ENCODE measurements around the gene SCN8A. TPM values are rescaled to one million over a fixed set of nuclear protein-coding genes. Genes with fewer than 3 reads are reported as not detected.
A peak's percentile ranks its signal among the peaks of the same experiment; 100 is the strongest.

The SCN8A gene
- total RNA-seq, 2 experiments from 2014 or later = 1.4 to 1.6 TPM

DNA sequence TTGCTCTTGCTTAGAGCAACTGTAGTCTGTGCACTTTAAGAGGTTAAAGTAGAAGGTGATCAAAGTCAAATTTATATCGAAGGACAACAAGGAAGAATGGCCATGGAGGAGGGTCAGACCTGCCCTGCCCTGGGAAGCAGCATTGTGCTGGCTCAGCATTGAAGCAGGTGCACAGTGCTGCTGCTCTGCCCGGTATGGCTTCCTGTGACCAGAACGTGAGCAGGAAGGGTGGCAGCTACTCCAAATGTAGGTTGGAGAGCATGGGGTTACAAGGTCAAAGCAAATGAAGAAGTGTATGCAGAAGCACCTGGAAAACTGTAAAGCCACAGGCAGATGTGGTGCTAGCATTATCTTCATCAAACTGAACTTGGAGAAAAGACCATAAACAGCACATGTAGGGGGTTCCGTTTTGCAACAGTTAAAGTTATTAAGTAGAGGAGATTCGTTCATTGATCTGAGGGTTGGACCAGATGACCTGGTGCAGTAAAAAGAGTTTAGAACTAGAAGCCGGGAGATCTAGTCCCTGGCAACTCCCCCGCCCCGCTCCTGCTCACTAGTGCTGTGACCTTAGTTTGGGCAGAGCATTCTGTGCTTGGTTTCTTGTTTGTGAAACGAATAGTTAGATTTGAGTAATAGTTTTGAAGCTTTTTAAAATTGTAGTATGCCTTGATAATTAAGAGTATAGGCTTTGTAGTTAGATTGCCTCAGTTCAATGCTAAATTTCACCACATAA, 84.2 kb downstream of the SCN8A start:
- CTCF ChIA-PET = interaction anchor here (1.8 kb wide), 1 partner anchor 254 kb away, joined by 7 read pairs; no protein-coding TSS in a partner anchor
- no peak for DNase-seq
- H3K27me3 Mint-ChIP-seq (ENCODE audit: low read depth) = peaks cover 19% of the 10 kb centered on the region
- ATAC-seq = no peak
- H3K4me3 Mint-ChIP-seq = no peak overlapping the region
- H3K36me3 Mint-ChIP-seq (ENCODE audit: low read depth) = no peaks in the 10 kb centered on the region
- no peak overlapping the region for H3K27ac Mint-ChIP-seq
- POLR2A ChIA-PET = no interaction called here
- H3K4me1 Mint-ChIP-seq (ENCODE audit: low read depth) = peaks cover 4% of the 10 kb centered on the region
- no peaks in the 10 kb centered on the region for H3K9me3 Mint-ChIP-seq (ENCODE audit: insufficient read depth)

- POLR2A ChIA-PET = no interaction called here
- DNase-seq (no peak), ATAC-seq (no peak)
- no peak overlapping the region for H3K27ac Mint-ChIP-seq
- peaks cover 4% of the 10 kb centered on the region for H3K4me1 Mint-ChIP-seq (ENCODE audit: low read depth)
- H3K9me3 Mint-ChIP-seq (ENCODE audit: insufficient read depth) = no peaks in the 10 kb centered on the region
- H3K36me3 Mint-ChIP-seq (ENCODE audit: low read depth) = no peaks in the 10 kb centered on the region
- H3K27me3 Mint-ChIP-seq (ENCODE audit: low read depth) = peaks cover 20% of the 10 kb centered on the region
- CTCF ChIA-PET = interaction anchor here (1.3 to 1.8 kb wide), 3 partner anchors 9 to 256 kb away, joined by 3 to 7 read pairs (median 4); no protein-coding TSS in a partner anchor
- H3K4me3 Mint-ChIP-seq = no peak overlapping the region
Observed at GRCh38 chr12:51676875-51677274, 85.8 kb downstream of the SCN8A start.

DNA sequence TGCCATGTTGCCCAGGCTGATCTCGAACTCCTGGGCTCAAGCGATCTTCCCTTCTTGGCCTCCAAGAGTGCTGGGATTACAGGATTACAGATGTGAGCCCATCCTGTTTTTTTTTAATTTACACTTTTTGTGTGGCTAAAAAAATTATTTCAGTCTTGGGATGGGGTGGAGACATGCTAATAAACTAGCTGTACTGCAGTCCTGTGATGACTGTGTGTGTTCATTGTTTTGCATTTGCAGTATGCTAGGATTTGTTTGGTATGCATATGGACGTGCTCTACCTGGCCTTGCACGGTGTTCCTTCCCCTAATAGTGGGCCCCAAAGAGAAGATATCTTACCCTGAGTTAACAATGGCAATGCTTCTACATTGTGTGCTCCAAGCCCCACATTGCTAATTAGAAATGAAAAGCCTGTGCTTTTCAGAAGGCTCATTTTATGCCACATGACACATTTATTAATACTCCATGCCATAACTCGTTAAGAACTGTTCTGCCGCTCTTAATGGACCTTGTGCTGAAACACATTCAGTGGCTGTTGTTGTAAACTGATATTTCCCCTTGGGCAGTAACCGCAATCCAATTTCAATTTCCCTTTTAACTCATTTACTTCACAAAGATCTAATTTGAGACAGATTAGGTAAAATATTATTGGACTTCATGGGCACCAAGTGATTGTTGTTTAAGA, 86.4 kb downstream of the SCN8A start:
- Mint-ChIP-seq H3K36me3 (ENCODE audit: low read depth) (no peaks in the 10 kb centered on the region), H3K27me3 (ENCODE audit: low read depth) (peaks cover 16% of the 10 kb centered on the region), H3K27ac (no peak overlapping the region), H3K9me3 (ENCODE audit: insufficient read depth) (no peaks in the 10 kb centered on the region), H3K4me3 (no peak overlapping the region), H3K4me1 (ENCODE audit: low read depth) (peaks cover 4% of the 10 kb centered on the region)
- DNase-seq = no peak
- ATAC-seq = no peak
- CTCF ChIA-PET = interaction anchor here (0.8 to 1.8 kb wide), 4 partner anchors 9 to 256 kb away, joined by 3 to 7 read pairs (median 4); no protein-coding TSS in a partner anchor
- POLR2A ChIA-PET = no interaction called here

DNA sequence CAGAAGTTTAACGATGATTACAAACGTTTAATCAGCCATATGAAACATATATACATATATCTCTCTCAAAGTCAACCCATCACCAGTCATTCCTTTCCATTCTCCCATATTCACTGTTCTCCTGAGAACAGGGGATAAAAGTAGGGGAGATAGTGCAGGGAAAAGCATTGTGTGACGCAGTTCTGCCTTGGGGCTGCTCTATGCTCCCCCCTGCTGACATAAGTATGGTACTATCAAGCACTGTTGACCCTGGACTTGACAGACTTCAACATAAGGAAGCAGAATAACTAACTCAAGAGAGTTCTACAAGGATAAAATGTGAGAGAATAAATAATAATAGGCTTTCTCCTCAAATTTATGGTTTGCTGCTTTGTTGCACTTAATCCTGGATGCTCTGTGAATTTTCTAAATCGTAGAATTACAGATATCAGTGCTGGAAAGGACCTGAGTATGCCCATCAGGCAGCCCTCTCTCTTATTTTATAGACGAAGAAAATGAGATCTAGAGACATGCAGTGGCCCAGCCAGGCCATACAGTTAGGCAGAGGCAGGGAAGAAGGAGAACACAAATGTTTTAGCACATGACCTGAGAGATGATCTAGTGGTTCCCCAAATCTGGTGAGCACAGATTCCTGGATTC, 87.2 kb downstream of the SCN8A start:
- Mint-ChIP-seq H3K27me3 (ENCODE audit: low read depth) (peaks cover 21% of the 10 kb centered on the region), H3K9me3 (ENCODE audit: insufficient read depth) (no peaks in the 10 kb centered on the region), H3K4me3 (no peak overlapping the region), H3K36me3 (ENCODE audit: low read depth) (no peaks in the 10 kb centered on the region), H3K4me1 (ENCODE audit: low read depth) (peaks cover 4% of the 10 kb centered on the region), H3K27ac (no peak overlapping the region)
- ChIA-PET POLR2A (no interaction called here), CTCF (interaction anchor here (0.8 to 1.9 kb wide), 4 partner anchors 12 to 257 kb away, joined by 3 to 7 read pairs (median 4); no protein-coding TSS in a partner anchor)
- ATAC-seq = peak; percentile 88
- DNase-seq = peak; percentile 46

GRCh38 chr12:51682981-51683380, 91.9 kb downstream of the SCN8A start:
- peaks cover 13% of the 10 kb centered on the region for H3K27me3 Mint-ChIP-seq (ENCODE audit: low read depth)
- no peaks in the 10 kb centered on the region for H3K9me3 Mint-ChIP-seq (ENCODE audit: insufficient read depth)
- H3K4me3 Mint-ChIP-seq = no peak overlapping the region
- H3K27ac Mint-ChIP-seq = no peak overlapping the region
- peaks cover 5% of the 10 kb centered on the region for H3K4me1 Mint-ChIP-seq (ENCODE audit: low read depth)
- ATAC-seq (no peak), DNase-seq (no peak)
- no peaks in the 10 kb centered on the region for H3K36me3 Mint-ChIP-seq (ENCODE audit: low read depth)
- ChIA-PET POLR2A (no interaction called here), CTCF (interaction anchor here (1.6 kb wide), 1 partner anchor 262 kb away, joined by 3 read pairs; no protein-coding TSS in a partner anchor)

- Mint-ChIP-seq H3K27me3 (ENCODE audit: low read depth) (peaks cover 13% of the 10 kb centered on the region), H3K9me3 (ENCODE audit: insufficient read depth) (no peaks in the 10 kb centered on the region), H3K4me3 (no peak overlapping the region), H3K36me3 (ENCODE audit: low read depth) (no peaks in the 10 kb centered on the region), H3K27ac (no peak overlapping the region), H3K4me1 (ENCODE audit: low read depth) (peaks cover 5% of the 10 kb centered on the region)
- no peak for DNase-seq
- ChIA-PET POLR2A (no interaction called here), CTCF (interaction anchor here (1.0 to 1.6 kb wide), 3 partner anchors 17 to 263 kb away, joined by 3 to 4 read pairs (median 3); no protein-coding TSS in a partner anchor)
- no peak for ATAC-seq
Observed at GRCh38 chr12:51683763-51684357, 92.8 kb downstream of the SCN8A start.

DNA sequence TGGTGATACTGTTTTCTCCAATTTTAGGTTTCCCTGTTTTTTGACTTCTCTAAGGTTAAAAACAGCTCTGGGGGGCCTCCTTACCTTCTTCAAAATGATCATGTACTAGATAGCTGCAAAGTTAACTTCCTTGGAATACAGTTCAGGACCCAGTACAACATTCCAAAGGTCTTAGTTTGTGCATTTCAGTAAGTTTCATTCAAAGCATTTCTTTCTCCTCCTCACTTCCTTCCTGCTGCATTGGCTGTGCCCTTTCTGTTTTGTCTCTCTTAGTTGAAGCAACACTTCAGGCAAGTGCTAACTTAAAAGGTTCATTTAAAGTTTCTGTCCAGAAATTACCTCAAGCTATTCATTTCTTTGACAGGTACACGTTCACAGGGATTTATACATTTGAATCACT, 95.7 kb downstream of the SCN8A start:
- peaks cover 8% of the 10 kb centered on the region for H3K27me3 Mint-ChIP-seq (ENCODE audit: low read depth)
- DNase-seq (no peak), ATAC-seq (no peak)
- no peaks in the 10 kb centered on the region for H3K9me3 Mint-ChIP-seq (ENCODE audit: insufficient read depth)
- no peak overlapping the region for H3K27ac Mint-ChIP-seq
- POLR2A ChIA-PET = no interaction called here
- no peak overlapping the region for H3K4me3 Mint-ChIP-seq
- peaks cover 5% of the 10 kb centered on the region for H3K4me1 Mint-ChIP-seq (ENCODE audit: low read depth)
- CTCF ChIA-PET = no interaction called here
- H3K36me3 Mint-ChIP-seq (ENCODE audit: low read depth) = no peaks in the 10 kb centered on the region

- Mint-ChIP-seq H3K4me3 (no peak overlapping the region), H3K4me1 (ENCODE audit: low read depth) (peaks cover 5% of the 10 kb centered on the region), H3K27me3 (ENCODE audit: low read depth) (peaks cover 7% of the 10 kb centered on the region), H3K9me3 (ENCODE audit: insufficient read depth) (no peaks in the 10 kb centered on the region), H3K27ac (no peak overlapping the region), H3K36me3 (ENCODE audit: low read depth) (no peaks in the 10 kb centered on the region)
- ATAC-seq = no peak
- ChIA-PET CTCF (interaction anchor here (1.9 kb wide), 1 partner anchor 238 kb away, joined by 4 read pairs; no protein-coding TSS in a partner anchor), POLR2A (no interaction called here)
- no peak for DNase-seq
Observed at GRCh38 chr12:51687177-51687576, 96.1 kb downstream of the SCN8A start.

- no peak overlapping the region for H3K4me3 Mint-ChIP-seq
- peaks cover 5% of the 10 kb centered on the region for H3K4me1 Mint-ChIP-seq (ENCODE audit: low read depth)
- H3K27ac Mint-ChIP-seq = no peak overlapping the region
- ATAC-seq (no peak), DNase-seq (no peak)
- POLR2A ChIA-PET = no interaction called here
- H3K36me3 Mint-ChIP-seq (ENCODE audit: low read depth) = no peaks in the 10 kb centered on the region
- peaks cover 5% of the 10 kb centered on the region for H3K27me3 Mint-ChIP-seq (ENCODE audit: low read depth)
- CTCF ChIA-PET = interaction anchor here (0.6 to 1.9 kb wide), 2 partner anchors 20 to 239 kb away, joined by 3 to 4 read pairs; no protein-coding TSS in a partner anchor
- no peaks in the 10 kb centered on the region for H3K9me3 Mint-ChIP-seq (ENCODE audit: insufficient read depth)
Observed at GRCh38 chr12:51687614-51688013, 96.6 kb downstream of the SCN8A start.

GRCh38 chr12:51689983-51690382, 99.0 kb downstream of the SCN8A start:
- Mint-ChIP-seq H3K36me3 (ENCODE audit: low read depth) (no peaks in the 10 kb centered on the region), H3K4me3 (no peak overlapping the region), H3K27ac (no peak overlapping the region), H3K27me3 (ENCODE audit: low read depth) (no peaks in the 10 kb centered on the region), H3K4me1 (ENCODE audit: low read depth) (peaks cover 5% of the 10 kb centered on the region), H3K9me3 (ENCODE audit: insufficient read depth) (no peaks in the 10 kb centered on the region)
- DNase-seq = no peak
- CTCF ChIA-PET = interaction anchor here (1.3 kb wide), 1 partner anchor 19 kb away, joined by 4 read pairs; no protein-coding TSS in a partner anchor
- no peak for ATAC-seq
- POLR2A ChIA-PET = no interaction called here

GRCh38 chr12:51692016-51692415, 101.0 kb downstream of the SCN8A start:
- ChIA-PET CTCF (interaction anchor here (0.7 to 1.3 kb wide), 3 partner anchors 129 to 271 kb away, joined by 3 read pairs; no protein-coding TSS in a partner anchor), POLR2A (no interaction called here)
- H3K4me1 Mint-ChIP-seq (ENCODE audit: low read depth) = no peaks in the 10 kb centered on the region
- no peak overlapping the region for H3K27ac Mint-ChIP-seq
- ATAC-seq = no peak
- H3K9me3 Mint-ChIP-seq (ENCODE audit: insufficient read depth) = no peaks in the 10 kb centered on the region
- H3K4me3 Mint-ChIP-seq = no peak overlapping the region
- H3K27me3 Mint-ChIP-seq (ENCODE audit: low read depth) = no peaks in the 10 kb centered on the region
- DNase-seq = no peak
- no peaks in the 10 kb centered on the region for H3K36me3 Mint-ChIP-seq (ENCODE audit: low read depth)
